Upper lobe of right lung (tissue), 1 donor: ENCODE measurements around the gene SCGB1C1. TPM values are rescaled to one million over a fixed set of nuclear protein-coding genes. Genes with fewer than 3 reads are reported as not detected.
A peak's percentile ranks its signal among the peaks of the same experiment; 100 is the strongest.
"Not testable (repeated sequence)": the region's sequence is repeated elsewhere in the genome, so short reads cannot be mapped to it uniquely, and the experiment has no call there.

ENCODE experiments used
- ATAC-seq: fragments of 200-7000 bp; cut with Tn5 transposase; one replicate; pipeline ENCODE4 v1.9.1; 2020; ENCODE audit warnings: mild to moderate bottlenecking, moderate library complexity
- DNase-seq: peaks from one replicate; pipeline ENCODE4 v3.0.0-alpha.2; 2020
- H3K27ac ChIP-seq: fragments of 200-600 bp; one replicate; pipeline ENCODE4 v1.8.0; 2022
- H3K27me3 ChIP-seq: fragments of 200-600 bp; one replicate; pipeline ENCODE4 v1.8.0; 2022; ENCODE audit warnings: mild to moderate bottlenecking
- H3K36me3 ChIP-seq: fragments of 200-600 bp; one replicate; pipeline ENCODE4 v1.8.0; 2022
- H3K4me1 ChIP-seq: fragments of 200-600 bp; one replicate; pipeline ENCODE4 v1.8.0; 2022
- H3K4me3 ChIP-seq: fragments of 200-600 bp; one replicate; pipeline ENCODE4 v1.8.0; 2022; ENCODE audit warnings: mild to moderate bottlenecking
- H3K9me3 ChIP-seq: fragments of 200-600 bp; one replicate; pipeline ENCODE4 v1.8.0; 2022
- intact Hi-C: fragments of 100-400 bp; cut with DNase I; formaldehyde crosslinking; loops from one replicate; pipeline ENCODE4 v1.11.0; 2022
- total RNA-seq: library from RNA; stranded (reverse); fragmentation: NEBNext Ultra II Directional; extraction: Animal tissue kit (Norgen Biotek cat#: 25700); gene quantifications from one replicate; pipeline ENCODE4 v1.2.1, GENCODE V29; 2021
- TF ChIP-seq, protein P1 (sequence below): fragments of 200-600 bp; IDR thresholded peaks from one replicate; pipeline ENCODE4 v1.8.0; 2022; ENCODE audit warnings: antibody characterized with exemption
- donor health status: DM: no; HTN: yes; CAD: no; lungs with severe emphysema.

The SCGB1C1 gene
- total RNA-seq, 1 donor from 2014 or later, result not detected

GRCh38 chr11:218815-219593, 26.1 kb downstream of the SCGB1C1 start:
- H3K27me3 ChIP-seq, result no peaks in the 10 kb centered on the region
- H3K4me1 ChIP-seq, result no peaks in the 10 kb centered on the region
- peaks cover 26% of the 10 kb centered on the region for H3K36me3 ChIP-seq
- H3K4me3 ChIP-seq, result no peak overlapping the region
- H3K9me3 ChIP-seq, result no peaks in the 10 kb centered on the region
- TF ChIP-seq, protein P1, sequence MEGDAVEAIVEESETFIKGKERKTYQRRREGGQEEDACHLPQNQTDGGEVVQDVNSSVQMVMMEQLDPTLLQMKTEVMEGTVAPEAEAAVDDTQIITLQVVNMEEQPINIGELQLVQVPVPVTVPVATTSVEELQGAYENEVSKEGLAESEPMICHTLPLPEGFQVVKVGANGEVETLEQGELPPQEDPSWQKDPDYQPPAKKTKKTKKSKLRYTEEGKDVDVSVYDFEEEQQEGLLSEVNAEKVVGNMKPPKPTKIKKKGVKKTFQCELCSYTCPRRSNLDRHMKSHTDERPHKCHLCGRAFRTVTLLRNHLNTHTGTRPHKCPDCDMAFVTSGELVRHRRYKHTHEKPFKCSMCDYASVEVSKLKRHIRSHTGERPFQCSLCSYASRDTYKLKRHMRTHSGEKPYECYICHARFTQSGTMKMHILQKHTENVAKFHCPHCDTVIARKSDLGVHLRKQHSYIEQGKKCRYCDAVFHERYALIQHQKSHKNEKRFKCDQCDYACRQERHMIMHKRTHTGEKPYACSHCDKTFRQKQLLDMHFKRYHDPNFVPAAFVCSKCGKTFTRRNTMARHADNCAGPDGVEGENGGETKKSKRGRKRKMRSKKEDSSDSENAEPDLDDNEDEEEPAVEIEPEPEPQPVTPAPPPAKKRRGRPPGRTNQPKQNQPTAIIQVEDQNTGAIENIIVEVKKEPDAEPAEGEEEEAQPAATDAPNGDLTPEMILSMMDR, result no peak
- no peak for ATAC-seq
- DNase-seq, result no peak
- intact Hi-C loops, result no loop called here
- H3K27ac ChIP-seq, result no peak overlapping the region

- H3K4me3 ChIP-seq, H3K9me3 ChIP-seq, DNase-seq, ATAC-seq, intact Hi-C loops, H3K27me3 ChIP-seq, H3K27ac ChIP-seq, H3K4me1 ChIP-seq: not testable (repeated sequence)
- peaks cover 14% of the 10 kb centered on the region for H3K36me3 ChIP-seq
These were observed 27.9 kb downstream of the SCGB1C1 start for GRCh38 chr11:220641-221215.

DNA sequence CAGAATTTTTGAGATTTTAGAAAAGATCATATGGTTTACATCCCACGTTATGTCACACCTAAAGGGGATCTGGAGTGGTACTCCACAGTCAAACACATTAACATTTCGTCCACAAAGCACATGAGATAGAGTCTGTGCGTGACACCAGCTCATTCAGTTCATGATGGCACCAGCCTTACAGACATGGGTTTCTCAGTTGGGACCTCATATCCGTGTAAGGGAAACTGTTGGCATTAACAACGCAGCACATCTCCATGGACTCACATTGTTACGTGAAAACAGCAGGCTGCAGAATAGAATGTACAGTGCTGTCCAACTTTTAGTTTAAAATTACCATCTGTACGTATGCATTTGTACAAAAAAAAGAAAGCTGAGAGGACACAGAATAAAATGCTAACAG, 28.7 kb downstream of the SCGB1C1 start:
- Histone ChIP-seq H3K36me3 (peaks cover 7% of the 10 kb centered on the region), H3K27ac (no peak overlapping the region), H3K9me3 (no peaks in the 10 kb centered on the region), H3K4me1 (no peaks in the 10 kb centered on the region), H3K4me3 (no peak overlapping the region), H3K27me3 (no peaks in the 10 kb centered on the region)
- ATAC-seq (no peak), DNase-seq (no peak)
- intact Hi-C loops, result no loop called here
- TF ChIP-seq, protein P1, result no peak

DNA sequence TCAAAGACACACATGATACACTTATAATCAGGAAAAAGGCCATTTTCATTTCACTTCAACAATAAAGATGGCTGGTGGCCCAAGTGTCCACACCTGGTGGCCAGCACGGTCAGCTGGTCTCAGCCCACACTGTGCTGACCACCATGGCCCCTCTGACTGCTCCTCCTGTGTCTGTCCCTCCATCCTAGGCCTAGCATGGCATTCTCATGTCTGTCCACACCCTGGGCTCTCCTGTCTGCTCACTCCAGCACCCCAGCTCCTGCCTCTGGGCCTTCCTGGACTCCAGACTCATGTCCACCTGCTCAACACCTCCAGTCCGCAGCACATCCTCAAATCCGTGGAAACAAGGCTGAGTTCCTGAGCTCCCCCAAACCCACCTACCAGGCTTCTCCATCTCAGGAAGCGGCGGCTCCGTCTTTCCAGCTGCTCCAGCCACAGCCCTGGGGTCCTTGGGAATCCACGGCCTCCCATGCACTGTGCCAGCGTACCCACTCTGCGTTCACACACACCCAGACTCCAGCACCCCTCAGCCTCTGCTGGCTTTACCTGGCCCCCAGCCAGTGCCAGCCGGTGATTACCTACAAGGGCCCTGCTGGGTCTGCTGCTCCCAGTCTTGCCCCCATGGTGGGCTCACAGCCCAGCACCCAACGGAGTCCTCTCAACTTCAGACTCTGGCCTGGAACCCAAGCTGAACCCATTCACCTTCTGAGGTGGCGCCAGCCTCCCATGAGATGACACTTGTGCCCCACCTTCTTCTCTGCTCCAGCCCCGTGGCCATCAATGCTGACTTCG, 29.3 kb downstream of the SCGB1C1 start:
- Histone ChIP-seq H3K4me3 (no peak overlapping the region), H3K9me3 (no peaks in the 10 kb centered on the region), H3K36me3 (peaks cover 7% of the 10 kb centered on the region), H3K4me1 (no peaks in the 10 kb centered on the region), H3K27ac (no peak overlapping the region), H3K27me3 (no peaks in the 10 kb centered on the region)
- DNase-seq, result no peak
- TF ChIP-seq, protein P1, result no peak
- ATAC-seq, result no peak
- intact Hi-C loops, result no loop called here

DNA sequence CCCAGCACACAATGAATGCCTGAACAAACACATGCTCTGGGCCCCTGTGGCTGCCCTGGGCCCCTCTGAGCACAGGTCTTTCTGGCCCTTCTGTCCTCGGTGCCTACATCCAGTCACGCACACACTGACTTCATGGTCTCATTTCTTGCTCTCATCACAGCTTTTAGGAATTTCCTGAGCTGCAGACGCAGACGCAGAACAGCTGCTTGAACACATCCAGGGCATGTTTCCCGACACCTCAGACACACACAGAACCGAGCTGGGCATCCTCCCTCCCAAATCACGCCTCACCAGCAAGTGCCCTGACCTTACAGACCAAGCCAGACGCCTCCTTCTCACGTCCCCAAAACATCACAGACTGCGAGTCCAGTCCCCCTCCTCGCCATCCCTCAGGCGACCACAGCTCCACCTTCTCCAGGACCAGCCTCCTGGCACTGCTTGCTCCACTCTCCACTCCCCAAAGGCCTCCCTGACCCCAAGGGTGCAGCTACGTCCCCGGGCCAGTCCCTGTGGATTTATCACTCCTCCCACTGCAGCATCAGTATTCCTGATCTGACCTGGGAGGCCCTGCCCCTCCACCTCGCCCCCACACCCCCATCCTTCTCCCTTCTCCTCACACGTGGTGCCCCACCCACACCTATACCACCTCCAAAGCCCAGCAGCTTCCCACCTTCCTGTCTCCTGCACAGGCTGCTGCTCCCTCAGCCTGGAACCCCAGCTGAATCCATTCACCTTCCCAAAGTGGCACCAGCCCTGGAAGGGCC, 30.3 kb downstream of the SCGB1C1 start:
- Histone ChIP-seq H3K36me3 (peaks cover 7% of the 10 kb centered on the region), H3K4me1 (no peaks in the 10 kb centered on the region), H3K9me3 (no peaks in the 10 kb centered on the region), H3K27ac (no peak overlapping the region), H3K4me3 (no peak overlapping the region), H3K27me3 (no peaks in the 10 kb centered on the region)
- intact Hi-C loops, result no loop called here
- TF ChIP-seq, protein P1, result no peak
- ATAC-seq (peak; percentile 26), DNase-seq (no peak)
